B cell (primary cell): Measurements from ENCODE around the gene UBL3.

Experiments used
- CTCF ChIP-seq: fragments of 200-600 bp; IDR thresholded peaks from one replicate; pipeline ENCODE4 v1.8.0; 2022; ENCODE audit warnings: antibody characterized with exemption, mild to moderate bottlenecking
- EZH2 ChIP-seq: IDR thresholded peaks from 2 replicates; pipeline ENCODE4 v1.6.1; 2012; ENCODE audit warnings: borderline replicate concordance, low read depth, mild to moderate bottlenecking, moderate library complexity, low read length; ENCODE audit not compliant: insufficient read depth, poor library complexity, severe bottlenecking

GRCh38 chr13:29882076-29882475 is 31.7 kb upstream of the UBL3 start:
- no peak for TF ChIP-seq CTCF
- TF ChIP-seq EZH2: no peak
